ENCODE results near the gene C1QB.

DNA sequence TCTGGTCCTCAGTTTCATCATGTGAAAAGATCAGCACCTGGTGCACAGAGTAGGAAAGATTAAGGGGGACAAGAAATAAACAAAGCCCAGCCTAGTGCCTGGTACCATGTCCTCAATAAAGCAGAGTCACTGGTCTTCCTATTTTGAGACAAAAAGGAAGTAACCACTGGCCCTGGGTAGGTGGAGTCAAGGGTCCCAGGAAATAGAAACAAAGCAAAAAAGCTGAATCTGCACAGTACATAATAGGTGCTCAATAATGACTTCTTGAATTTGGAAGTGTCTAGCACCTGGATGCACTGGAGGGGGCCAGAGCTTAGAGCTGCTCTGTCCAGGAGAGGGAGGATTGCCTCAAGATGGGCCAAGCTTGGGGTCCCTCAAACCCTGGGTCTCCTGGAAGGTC, 55.7 kb downstream of the C1QB start:
- TF ChIP-seq, protein P1, sequence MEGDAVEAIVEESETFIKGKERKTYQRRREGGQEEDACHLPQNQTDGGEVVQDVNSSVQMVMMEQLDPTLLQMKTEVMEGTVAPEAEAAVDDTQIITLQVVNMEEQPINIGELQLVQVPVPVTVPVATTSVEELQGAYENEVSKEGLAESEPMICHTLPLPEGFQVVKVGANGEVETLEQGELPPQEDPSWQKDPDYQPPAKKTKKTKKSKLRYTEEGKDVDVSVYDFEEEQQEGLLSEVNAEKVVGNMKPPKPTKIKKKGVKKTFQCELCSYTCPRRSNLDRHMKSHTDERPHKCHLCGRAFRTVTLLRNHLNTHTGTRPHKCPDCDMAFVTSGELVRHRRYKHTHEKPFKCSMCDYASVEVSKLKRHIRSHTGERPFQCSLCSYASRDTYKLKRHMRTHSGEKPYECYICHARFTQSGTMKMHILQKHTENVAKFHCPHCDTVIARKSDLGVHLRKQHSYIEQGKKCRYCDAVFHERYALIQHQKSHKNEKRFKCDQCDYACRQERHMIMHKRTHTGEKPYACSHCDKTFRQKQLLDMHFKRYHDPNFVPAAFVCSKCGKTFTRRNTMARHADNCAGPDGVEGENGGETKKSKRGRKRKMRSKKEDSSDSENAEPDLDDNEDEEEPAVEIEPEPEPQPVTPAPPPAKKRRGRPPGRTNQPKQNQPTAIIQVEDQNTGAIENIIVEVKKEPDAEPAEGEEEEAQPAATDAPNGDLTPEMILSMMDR (conservative IDR thresholded peaks at IDR 0.05; ENCODE audit: low read depth, low read length) = no peak
- TF ChIP-seq FOS (IDR thresholded peaks at IDR 0.05; ENCODE audit: low read depth, low read length) (no peak), MAFK (IDR thresholded peaks at IDR 0.05; ENCODE audit: low read depth, low read length) (no peak), RAD21 (IDR thresholded peaks at IDR 0.05; ENCODE audit: low read length) (no peak), SMC3 (IDR thresholded peaks at IDR 0.05; ENCODE audit: low read depth, low read length) (no peak), RFX5 (IDR thresholded peaks at IDR 0.05; ENCODE audit: low read depth, low read length) (no peak), NFE2L2 (IDR thresholded peaks at IDR 0.05; ENCODE audit: low read depth, low read length) (no peak), POLR2A (IDR thresholded peaks at IDR 0.05; ENCODE audit: low read depth, low read length) (no peak)
- TF ChIP-seq, protein P2, sequence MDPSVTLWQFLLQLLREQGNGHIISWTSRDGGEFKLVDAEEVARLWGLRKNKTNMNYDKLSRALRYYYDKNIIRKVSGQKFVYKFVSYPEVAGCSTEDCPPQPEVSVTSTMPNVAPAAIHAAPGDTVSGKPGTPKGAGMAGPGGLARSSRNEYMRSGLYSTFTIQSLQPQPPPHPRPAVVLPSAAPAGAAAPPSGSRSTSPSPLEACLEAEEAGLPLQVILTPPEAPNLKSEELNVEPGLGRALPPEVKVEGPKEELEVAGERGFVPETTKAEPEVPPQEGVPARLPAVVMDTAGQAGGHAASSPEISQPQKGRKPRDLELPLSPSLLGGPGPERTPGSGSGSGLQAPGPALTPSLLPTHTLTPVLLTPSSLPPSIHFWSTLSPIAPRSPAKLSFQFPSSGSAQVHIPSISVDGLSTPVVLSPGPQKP (IDR thresholded peaks at IDR 0.05; ENCODE audit: borderline replicate concordance, low read depth, low read length) = no peak
- TF ChIP-seq, protein P3, sequence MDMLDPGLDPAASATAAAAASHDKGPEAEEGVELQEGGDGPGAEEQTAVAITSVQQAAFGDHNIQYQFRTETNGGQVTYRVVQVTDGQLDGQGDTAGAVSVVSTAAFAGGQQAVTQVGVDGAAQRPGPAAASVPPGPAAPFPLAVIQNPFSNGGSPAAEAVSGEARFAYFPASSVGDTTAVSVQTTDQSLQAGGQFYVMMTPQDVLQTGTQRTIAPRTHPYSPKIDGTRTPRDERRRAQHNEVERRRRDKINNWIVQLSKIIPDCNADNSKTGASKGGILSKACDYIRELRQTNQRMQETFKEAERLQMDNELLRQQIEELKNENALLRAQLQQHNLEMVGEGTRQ (IDR thresholded peaks at IDR 0.05; ENCODE audit: low read depth, low read length) = no peak
